Pancreas (tissue), 10 donors: Measurements from ENCODE around the gene PRKCQ. TPM values are rescaled to one million over a fixed set of nuclear protein-coding genes. Genes with fewer than 3 reads are reported as not detected.

Experiments
- ATAC-seq, 4 donors: fragments of 200-7000 bp; cut with Tn5 transposase; one replicate each; pipeline versions ENCODE4 v1.8.0 to v1.9.1; 2020; ENCODE audit warnings: mild to moderate bottlenecking in 4 of 4, moderate library complexity in 4 of 4
- DNase-seq, 6 donors: peaks; one replicate each; pipeline ENCODE4 v3.0.0-alpha.2; 2020
- FAIRE-seq: peaks from 2 replicates; lab custom pipeline; 2012; peaks lifted over from hg19 to GRCh38; lab: Jason Lieb, UNC
- H3K27ac ChIP-seq, 4 donors: fragments of 200-600 bp; sonication (generic); 1 replicate in 3 of 4; 2 replicates in 1 of 4; pipeline versions ENCODE4 v1.5.0 to v1.8.0; 2020
- H3K27me3 ChIP-seq, 4 donors: fragments of 200-600 bp; one replicate each; pipeline ENCODE4 v1.8.0; 2021
- H3K36me3 ChIP-seq, 3 donors: fragments of 200-600 bp; sonication (generic) in 1 of 3; one replicate each; pipeline versions ENCODE4 v1.5.0 to v1.8.0; 2020 to 2021
- H3K4me1 ChIP-seq, 3 donors: fragments of 200-600 bp; one replicate each; pipeline ENCODE4 v1.8.0; 2021
- H3K4me3 ChIP-seq, 4 donors: fragments of 200-600 bp; sonication (generic) in 2 of 4; one replicate each; pipeline versions ENCODE4 v1.5.0 to v1.8.0; 2020 to 2021
- H3K9me3 ChIP-seq, 4 donors: fragments of 200-600 bp; one replicate each; pipeline ENCODE4 v1.8.0; 2021
- WGBS, 2 donors: extraction: QIAGEN DNeasy Blood & Tissue Kit; methylation state at CpG; one replicate each; pipeline ENCODE4 v1.1.7; 2013; 5-methylcytosine and 5-hydroxymethylcytosine counted together
- intact Hi-C, 3 donors: fragments of 100-400 bp; cut with DNase I; formaldehyde crosslinking; loops; one replicate each; pipeline versions ENCODE4 v1.11.1 to v1.14.2; 2022
- polyA plus RNA-seq, 2 donors: library from polyadenylated mRNA; stranded (reverse); fragments of 200-250 nt; gene quantifications; one replicate each; pipeline ENCODE4 v1.2.3, GENCODE V29; 2013
- total RNA-seq, 6 donors: library from RNA; stranded (reverse); fragmentation: NEBNext Ultra II Directional in 4 of 6; extraction: Animal tissue kit (Norgen Biotek cat#: 25700) in 4 of 6; gene quantifications; one replicate each; pipeline versions ENCODE4 v1.2.1 to v1.2.4, GENCODE V29; 2021 to 2023
- TF ChIP-seq, protein P1 (sequence below), 4 donors: fragments of 200-600 bp; sonication (generic) in 3 of 4; IDR thresholded peaks; one replicate each; pipeline versions ENCODE4 v1.5.0 to v1.8.0; 2021; ENCODE audit warnings: antibody characterized with exemption in 4 of 4
- donor health status: healthy with polysubstance abuse.
- donor health status: DM: no; HTN: no; CAD: no; lungs with moderate emphysema.
- donor health status: DM: no; HTN: no; CAD: no.
- donor health status: control.
- donor health status: control.
- donor health status: Bipolar disorder and iron deficiency.
- donor health status: DM: yes; HTN: yes; CAD: no.
- donor health status: DM: no; HTN: no; CAD: no.
- donor health status: DM: no; HTN: no; CAD: no.
- donor health status: DM: yes; HTN: yes; CAD: no.

Gene PRKCQ
- total and polyA plus RNA-seq, 8 donors, result 1.4 to 5.2 (median 3.4) TPM

DNA sequence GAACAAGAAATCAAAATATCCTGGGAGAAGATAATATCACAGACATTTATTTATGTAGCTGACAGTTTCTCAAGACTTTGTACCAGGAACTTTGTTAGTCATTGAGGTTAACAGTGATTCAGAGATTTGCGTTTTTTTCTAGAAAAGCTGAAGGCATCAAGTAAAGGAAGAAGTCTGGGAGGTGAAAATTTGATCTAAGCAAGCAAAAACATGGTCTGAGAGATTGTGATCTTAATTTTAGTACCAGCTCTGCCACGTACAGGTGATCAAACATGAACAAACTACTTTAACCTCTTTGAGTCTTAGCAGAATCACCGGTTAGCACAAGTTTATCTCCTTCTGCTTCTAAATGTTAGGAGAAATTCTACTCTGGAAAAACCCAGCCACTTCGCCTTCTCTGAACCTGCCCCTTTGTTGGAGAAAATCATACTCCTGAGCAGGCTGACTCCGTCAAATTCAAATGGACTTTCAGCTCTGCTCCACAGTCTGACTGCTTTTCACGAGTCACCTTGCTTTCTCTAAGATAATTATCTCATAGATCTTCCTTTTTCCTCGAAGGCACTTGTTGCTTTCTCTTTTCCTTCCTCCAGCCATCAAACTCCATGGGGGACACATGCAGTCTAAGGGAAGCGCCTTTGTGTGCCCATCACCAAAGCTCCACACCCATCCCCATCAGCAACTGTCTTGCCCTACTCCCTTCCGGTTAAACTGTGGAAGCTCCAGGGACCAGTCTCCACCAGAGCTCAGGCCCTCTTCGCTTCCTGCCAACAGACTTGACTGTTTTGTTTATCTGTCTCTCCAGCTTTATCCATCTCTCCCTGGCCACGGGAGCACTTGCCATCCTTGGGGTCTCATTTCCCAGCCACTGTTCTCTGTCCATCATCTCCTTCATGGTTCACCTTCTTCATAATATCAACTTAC is 86.3 kb downstream of the PRKCQ start:
- intact Hi-C loops, result no loop called here
- FAIRE-seq (no peak), ATAC-seq (no peak), DNase-seq (no peak)
- Histone ChIP-seq H3K27ac (no peak overlapping the region), H3K36me3 (no peaks in the 10 kb centered on the region), H3K4me1 (no peaks in the 10 kb centered on the region), H3K4me3 (no peak overlapping the region), H3K27me3 (no peaks in the 10 kb centered on the region), H3K9me3 (no peaks in the 10 kb centered on the region)
- 79 to 80% methylated on average over 11 of the region's 11 CpGs for WGBS, 2 donors
- TF ChIP-seq, protein P1, sequence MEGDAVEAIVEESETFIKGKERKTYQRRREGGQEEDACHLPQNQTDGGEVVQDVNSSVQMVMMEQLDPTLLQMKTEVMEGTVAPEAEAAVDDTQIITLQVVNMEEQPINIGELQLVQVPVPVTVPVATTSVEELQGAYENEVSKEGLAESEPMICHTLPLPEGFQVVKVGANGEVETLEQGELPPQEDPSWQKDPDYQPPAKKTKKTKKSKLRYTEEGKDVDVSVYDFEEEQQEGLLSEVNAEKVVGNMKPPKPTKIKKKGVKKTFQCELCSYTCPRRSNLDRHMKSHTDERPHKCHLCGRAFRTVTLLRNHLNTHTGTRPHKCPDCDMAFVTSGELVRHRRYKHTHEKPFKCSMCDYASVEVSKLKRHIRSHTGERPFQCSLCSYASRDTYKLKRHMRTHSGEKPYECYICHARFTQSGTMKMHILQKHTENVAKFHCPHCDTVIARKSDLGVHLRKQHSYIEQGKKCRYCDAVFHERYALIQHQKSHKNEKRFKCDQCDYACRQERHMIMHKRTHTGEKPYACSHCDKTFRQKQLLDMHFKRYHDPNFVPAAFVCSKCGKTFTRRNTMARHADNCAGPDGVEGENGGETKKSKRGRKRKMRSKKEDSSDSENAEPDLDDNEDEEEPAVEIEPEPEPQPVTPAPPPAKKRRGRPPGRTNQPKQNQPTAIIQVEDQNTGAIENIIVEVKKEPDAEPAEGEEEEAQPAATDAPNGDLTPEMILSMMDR (IDR thresholded peaks at IDR 0.05), result no peak

DNA sequence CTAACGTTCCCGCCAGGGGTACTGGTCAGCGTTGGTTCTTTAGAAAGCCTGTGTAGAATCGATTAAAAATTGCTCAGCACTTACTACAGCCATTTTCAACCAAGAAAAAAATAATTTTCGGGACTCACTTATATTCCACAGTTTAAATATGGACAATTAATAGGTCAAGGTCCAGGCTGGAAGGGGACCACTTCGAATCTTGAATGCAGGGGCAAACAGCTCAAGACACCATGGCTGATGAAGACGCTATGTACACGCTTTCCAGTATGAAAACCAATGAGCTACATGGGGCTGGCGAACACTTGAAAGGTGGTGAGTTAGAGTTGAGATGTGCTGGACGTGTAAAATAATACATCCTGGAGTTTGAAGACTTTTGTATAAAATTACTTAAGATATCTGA is 87.2 kb downstream of the PRKCQ start:
- Histone ChIP-seq H3K27ac (no peak overlapping the region), H3K36me3 (no peaks in the 10 kb centered on the region), H3K4me3 (no peak overlapping the region), H3K27me3 (no peaks in the 10 kb centered on the region), H3K9me3 (no peaks in the 10 kb centered on the region), H3K4me1 (no peaks in the 10 kb centered on the region)
- ATAC-seq (no peak), FAIRE-seq (no peak), DNase-seq (no peak)
- TF ChIP-seq, protein P1 (IDR thresholded peaks at IDR 0.05), result no peak
- 87 to 91% methylated on average over 10 of the region's 10 CpGs for WGBS, 2 donors
- intact Hi-C loops, result no loop called here

DNA sequence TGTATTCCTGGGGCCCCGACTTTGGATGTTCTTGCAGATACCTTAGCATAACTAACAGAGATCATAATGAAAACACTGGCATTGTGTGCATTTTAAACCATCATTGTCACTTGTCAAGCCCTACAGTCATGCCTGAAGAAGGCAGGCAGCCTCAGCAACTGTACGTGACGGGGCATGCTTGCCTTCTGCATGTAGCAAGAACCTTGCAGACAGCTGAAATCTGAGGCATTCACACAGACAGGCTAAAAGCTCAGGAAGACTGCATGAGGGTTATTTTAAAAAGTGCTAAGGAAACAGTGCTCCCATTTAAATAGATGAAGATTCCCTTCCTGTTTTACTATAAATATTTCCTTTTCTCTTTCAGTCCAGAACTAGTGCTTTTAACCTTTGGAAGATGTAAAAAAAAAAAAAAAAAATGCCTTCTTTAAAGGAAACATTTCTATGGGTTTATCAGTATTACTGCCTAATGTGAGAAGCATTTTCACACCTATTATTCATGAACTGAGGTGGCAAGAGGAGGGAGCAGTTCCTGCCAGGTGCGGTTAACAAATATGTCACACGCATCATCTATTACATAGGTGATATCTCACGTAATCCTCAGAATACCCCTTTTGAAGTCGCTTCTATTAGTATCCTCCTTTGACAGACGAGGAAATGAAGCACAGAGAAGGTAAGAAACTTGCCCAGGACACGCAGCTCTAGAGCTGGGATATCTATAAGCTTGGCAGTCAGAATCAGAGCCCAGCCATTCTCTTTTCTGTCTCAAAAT is 88.1 kb downstream of the PRKCQ start:
- FAIRE-seq (no peak), ATAC-seq (no peak), DNase-seq (no peak)
- intact Hi-C loops, result no loop called here
- Histone ChIP-seq H3K36me3 (no peaks in the 10 kb centered on the region), H3K4me1 (no peaks in the 10 kb centered on the region), H3K27ac (no peak overlapping the region), H3K4me3 (no peak overlapping the region), H3K27me3 (no peaks in the 10 kb centered on the region), H3K9me3 (no peaks in the 10 kb centered on the region)
- WGBS, 2 donors, result 86 to 88% methylated on average over 9 of the region's 9 CpGs
- TF ChIP-seq, protein P1 (IDR thresholded peaks at IDR 0.05), result no peak

DNA sequence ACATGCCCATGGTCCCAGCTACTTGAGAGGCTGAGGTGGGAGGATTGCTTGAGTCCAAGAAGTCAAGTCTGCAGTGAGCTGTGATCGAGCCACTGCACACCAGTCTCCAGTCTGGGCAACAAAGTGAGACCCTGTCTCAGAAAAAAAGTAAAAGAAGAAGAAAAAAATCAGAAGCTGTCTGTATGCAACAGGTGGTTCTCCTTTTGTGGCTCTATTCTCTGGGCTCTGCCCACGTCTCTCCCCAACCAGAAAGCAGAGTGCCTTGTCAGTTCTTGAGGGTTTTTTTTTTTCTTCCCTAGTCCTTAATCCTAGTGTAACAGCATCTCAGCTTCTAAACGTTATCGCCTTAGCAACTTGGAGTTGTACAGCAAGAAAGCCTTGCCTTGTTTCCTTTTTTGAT is 89.5 kb downstream of the PRKCQ start:
- intact Hi-C loops, result no loop called here
- ATAC-seq (no peak), FAIRE-seq (no peak), DNase-seq (no peak)
- 82 to 83% methylated on average over 4 of the region's 4 CpGs for WGBS, 2 donors
- Histone ChIP-seq H3K4me1 (no peaks in the 10 kb centered on the region), H3K27me3 (no peaks in the 10 kb centered on the region), H3K9me3 (no peaks in the 10 kb centered on the region), H3K36me3 (no peaks in the 10 kb centered on the region), H3K4me3 (no peak overlapping the region), H3K27ac (no peak overlapping the region)
- TF ChIP-seq, protein P1 (IDR thresholded peaks at IDR 0.05), result no peak
